ENCODE results near the gene CALB2.
A peak's percentile ranks its signal among the peaks of the same experiment; 100 is the strongest.

CALB2 gene

GRCh38 chr16:71387045-71387871 lies 28.7 kb downstream of the CALB2 start:
- no peak for DNase-seq (ENCODE audit: low read depth in 2 of 2)

- DNase-seq (ENCODE audit: low read depth in 2 of 2): no peak
Measured at GRCh38 chr16:71389330-71389729, 30.8 kb downstream of the CALB2 start.

- DNase-seq (ENCODE audit: low read depth in 2 of 2): no peak
Measured at GRCh38 chr16:71396594-71396993, 38.1 kb downstream of the CALB2 start.

- DNase-seq (ENCODE audit: low read depth in 2 of 2): no peak
Measured at GRCh38 chr16:71399801-71400563, 41.5 kb downstream of the CALB2 start.

GRCh38 chr16:71402007-71402406 lies 43.5 kb downstream of the CALB2 start:
- no peak for DNase-seq (ENCODE audit: low read depth in 2 of 2)

- DNase-seq (ENCODE audit: low read depth in 2 of 2): no peak
Measured at GRCh38 chr16:71402674-71403073, 44.2 kb downstream of the CALB2 start.

- DNase-seq (ENCODE audit: low read depth in 2 of 2): no peak
Measured at GRCh38 chr16:71404364-71404763, 45.8 kb downstream of the CALB2 start.

GRCh38 chr16:71406316-71406715 lies 47.8 kb downstream of the CALB2 start:
- no peak for DNase-seq (ENCODE audit: low read depth in 2 of 2)

GRCh38 chr16:71406724-71407123 lies 48.2 kb downstream of the CALB2 start:
- DNase-seq (ENCODE audit: low read depth in 2 of 2): no peak

GRCh38 chr16:71407731-71408130 lies 49.2 kb downstream of the CALB2 start:
- DNase-seq (ENCODE audit: low read depth in 2 of 2): no peak

- no peak for DNase-seq (ENCODE audit: low read depth in 2 of 2)
Measured at GRCh38 chr16:71408536-71408935, 50.0 kb downstream of the CALB2 start.

GRCh38 chr16:71409011-71409775 lies 50.7 kb downstream of the CALB2 start:
- no peak for DNase-seq (ENCODE audit: low read depth in 2 of 2)

- DNase-seq (ENCODE audit: low read depth in 2 of 2): no peak
Measured at GRCh38 chr16:71410146-71410545, 51.6 kb downstream of the CALB2 start.

GRCh38 chr16:71412270-71413160 lies 54.0 kb downstream of the CALB2 start:
- DNase-seq (ENCODE audit: low read depth in 2 of 2): peak; percentile 56 to 69

GRCh38 chr16:71413341-71413740 lies 54.8 kb downstream of the CALB2 start:
- no peak for DNase-seq (ENCODE audit: low read depth in 2 of 2)

- no peak for DNase-seq (ENCODE audit: low read depth in 2 of 2)
Measured at GRCh38 chr16:71414038-71414437, 55.5 kb downstream of the CALB2 start.

- DNase-seq (ENCODE audit: low read depth in 2 of 2): peak in 1 of 2 donors; percentile 4
Measured at GRCh38 chr16:71421911-71422310, 63.4 kb downstream of the CALB2 start.

GRCh38 chr16:71423016-71423415 lies 64.5 kb downstream of the CALB2 start:
- DNase-seq (ENCODE audit: low read depth in 2 of 2): no peak

GRCh38 chr16:71423865-71424264 lies 65.3 kb downstream of the CALB2 start:
- no peak for DNase-seq (ENCODE audit: low read depth in 2 of 2)

- no peak for DNase-seq (ENCODE audit: low read depth in 2 of 2)
Measured at GRCh38 chr16:71424626-71425025, 66.1 kb downstream of the CALB2 start.

GRCh38 chr16:71425746-71426068 lies 67.2 kb downstream of the CALB2 start:
- DNase-seq (ENCODE audit: low read depth in 2 of 2): no peak
